ENCODE results near the gene GABRB3. TPM values are rescaled to one million over a fixed set of nuclear protein-coding genes. Genes with fewer than 3 reads are reported as not detected.

The GABRB3 gene
- total RNA-seq, 4 donors from 2014 or later: 0.67 to 3.2 (median 2.2) TPM

GRCh38 chr15:26702381-26702780 is 70.5 kb downstream of the GABRB3 start:
- H3K4me1 ChIP-seq: no peaks in the 10 kb centered on the region
- no peaks in the 10 kb centered on the region for H3K27me3 ChIP-seq
- no peaks in the 10 kb centered on the region for H3K36me3 ChIP-seq
- no peak overlapping the region for H3K27ac ChIP-seq
- H3K9me3 ChIP-seq: no peaks in the 10 kb centered on the region
- no peak overlapping the region for H3K4me3 ChIP-seq
- no peak for DNase-seq
- no peak for TF ChIP-seq POLR2A (IDR thresholded peaks at IDR 0.05)
- no peak for TF ChIP-seq CTCF (IDR thresholded peaks at IDR 0.05)

GRCh38 chr15:26698555-26698954 is 74.3 kb downstream of the GABRB3 start:
- Histone ChIP-seq H3K9me3 (no peaks in the 10 kb centered on the region), H3K4me1 (no peaks in the 10 kb centered on the region), H3K27me3 (no peaks in the 10 kb centered on the region), H3K27ac (no peak overlapping the region), H3K36me3 (no peaks in the 10 kb centered on the region), H3K4me3 (no peak overlapping the region)
- TF ChIP-seq POLR2A (IDR thresholded peaks at IDR 0.05): no peak
- TF ChIP-seq CTCF (IDR thresholded peaks at IDR 0.05): no peak
- no peak for DNase-seq

GRCh38 chr15:26697913-26698312 is 75.0 kb downstream of the GABRB3 start:
- H3K9me3 ChIP-seq: no peaks in the 10 kb centered on the region
- DNase-seq: no peak
- no peaks in the 10 kb centered on the region for H3K4me1 ChIP-seq
- H3K27me3 ChIP-seq: no peaks in the 10 kb centered on the region
- H3K4me3 ChIP-seq: no peak overlapping the region
- no peaks in the 10 kb centered on the region for H3K36me3 ChIP-seq
- no peak overlapping the region for H3K27ac ChIP-seq
- TF ChIP-seq POLR2A (IDR thresholded peaks at IDR 0.05) (no peak), CTCF (IDR thresholded peaks at IDR 0.05) (no peak)

- no peaks in the 10 kb centered on the region for H3K36me3 ChIP-seq
- no peaks in the 10 kb centered on the region for H3K27me3 ChIP-seq
- no peaks in the 10 kb centered on the region for H3K9me3 ChIP-seq
- H3K4me1 ChIP-seq: no peaks in the 10 kb centered on the region
- TF ChIP-seq CTCF (IDR thresholded peaks at IDR 0.05): no peak
- no peak for TF ChIP-seq POLR2A (IDR thresholded peaks at IDR 0.05)
- no peak for DNase-seq
- H3K4me3 ChIP-seq: no peak overlapping the region
- H3K27ac ChIP-seq: no peak overlapping the region
Measured at GRCh38 chr15:26691249-26691648, 81.6 kb downstream of the GABRB3 start.

- Histone ChIP-seq H3K4me1 (no peaks in the 10 kb centered on the region), H3K9me3 (no peaks in the 10 kb centered on the region), H3K36me3 (no peaks in the 10 kb centered on the region), H3K4me3 (no peak overlapping the region), H3K27me3 (no peaks in the 10 kb centered on the region), H3K27ac (no peak overlapping the region)
- DNase-seq: no peak
- TF ChIP-seq POLR2A (IDR thresholded peaks at IDR 0.05) (no peak), CTCF (IDR thresholded peaks at IDR 0.05) (no peak)
Measured at GRCh38 chr15:26690778-26691177, 82.1 kb downstream of the GABRB3 start.

GRCh38 chr15:26689462-26689861 is 83.4 kb downstream of the GABRB3 start:
- no peaks in the 10 kb centered on the region for H3K9me3 ChIP-seq
- no peaks in the 10 kb centered on the region for H3K36me3 ChIP-seq
- no peaks in the 10 kb centered on the region for H3K27me3 ChIP-seq
- TF ChIP-seq POLR2A (IDR thresholded peaks at IDR 0.05): no peak
- no peak for TF ChIP-seq CTCF (IDR thresholded peaks at IDR 0.05)
- no peak overlapping the region for H3K27ac ChIP-seq
- H3K4me1 ChIP-seq: no peaks in the 10 kb centered on the region
- no peak for DNase-seq
- H3K4me3 ChIP-seq: no peak overlapping the region

Measured in Peyer's patch (tissue), 4 donors.